ENCODE data around the gene RNF224. TPM values are rescaled to one million over a fixed set of nuclear protein-coding genes. Genes with fewer than 3 reads are reported as not detected.

The RNF224 gene
- total and polyA plus RNA-seq, 2 of the 13 experiments (the other 11 are each of a cell fraction or from before 2014, with no cell fraction given) = 0.09 TPM; not detected in 1

GRCh38 chr9:137228968-137229896 is 1.9 kb downstream of the RNF224 start (continued):
- TF ChIP-seq MNT (IDR thresholded peaks at IDR 0.05) (no peak), ZNF557 (CRISPR knock-in tag; IDR thresholded peaks at IDR 0.05) (0 out of 2 replicates have a peak, but pooled peaks have one; percentile 53), HIVEP1 (CRISPR knock-in tag; IDR thresholded peaks at IDR 0.05) (peak; percentile 52; the same call in 1 of the 2 replicates), SKIL (CRISPR knock-in tag; IDR thresholded peaks at IDR 0.05; ENCODE audit: borderline replicate concordance) (no peak), TERF1 (CRISPR knock-in tag; IDR thresholded peaks at IDR 0.05) (no peak), TBX2 (CRISPR knock-in tag; IDR thresholded peaks at IDR 0.05; ENCODE audit: borderline replicate concordance) (no peak), THAP8 (CRISPR knock-in tag; IDR thresholded peaks at IDR 0.05; ENCODE audit: borderline replicate concordance) (no peak), ZNF276 (CRISPR knock-in tag; IDR thresholded peaks at IDR 0.05; ENCODE audit: low read depth) (no peak), GRHL1 (CRISPR knock-in tag; conservative IDR thresholded peaks at IDR 0.05) (no peak), ZSCAN12 (CRISPR knock-in tag; IDR thresholded peaks at IDR 0.05) (no peak), NFKB2 (CRISPR knock-in tag; IDR thresholded peaks at IDR 0.05; ENCODE audit: borderline replicate concordance) (peak; percentile 91; the same call in 1 of the 2 replicates), ZNF781 (CRISPR knock-in tag; IDR thresholded peaks at IDR 0.05; ENCODE audit: borderline replicate concordance, not compliant biosample characterization) (no peak), ZNF253 (CRISPR knock-in tag; IDR thresholded peaks at IDR 0.05; ENCODE audit: borderline replicate concordance) (no peak), ZNF260 (CRISPR knock-in tag; IDR thresholded peaks at IDR 0.05; ENCODE audit: borderline replicate concordance, low read depth) (no peak), ZNF850 (CRISPR knock-in tag; conservative IDR thresholded peaks at IDR 0.05) (no peak), XRCC5 (optimal IDR thresholded peaks at IDR 0.05; ENCODE audit: low read length) (peak; percentile 6), ZNF24 (IDR thresholded peaks at IDR 0.05) (no peak)
